GM12878 (cell line): ENCODE data around the gene OCA2. TPM values are rescaled to one million over a fixed set of nuclear protein-coding genes. Genes with fewer than 3 reads are reported as not detected.

Source experiments
- ATAC-seq: fragments of 200-7000 bp; cut with Tn5 transposase; 3 replicates; pipeline ENCODE4 v1.9.1; 2020; ENCODE audit warnings: mild to moderate bottlenecking, moderate library complexity
- BruUV-seq: library from RNA; stranded (reverse); fragments of 400-500 nt; replicated peaks from 2 replicates; lab custom pipeline; 2021; lab: Mats Ljungman, UMichigan
- CTCF ChIA-PET: fragments of 300-600 bp; sonication (Branson Sonifier 250); formaldehyde crosslinking; extraction: SDS; loops from one replicate; lab custom pipeline; 2021; ENCODE audit warnings: inconsistent platforms; lab: Yijun Ruan, JAX
- POLR2A ChIA-PET: fragments of 350-600 bp; formaldehyde crosslinking; extraction: SDS; loops from one replicate; lab custom pipeline; 2021; ENCODE audit warnings: inconsistent platforms; lab: Charles Lee
- RAD21 ChIA-PET: fragments of 300-600 bp; sonication (Branson Sonifier 250); formaldehyde crosslinking; loops from one replicate; lab custom pipeline; 2023; ENCODE audit warnings: antibody characterized with exemption; ENCODE audit not compliant: unreplicated experiment; lab: Charles Lee
- SMC1A ChIA-PET: fragments of 300-600 bp; sonication (Branson Sonifier 250); formaldehyde crosslinking; loops from one replicate; lab custom pipeline; 2023; ENCODE audit not compliant: unreplicated experiment, uncharacterized antibody; lab: Charles Lee
- DNase-seq: peaks from one replicate; pipeline ENCODE4 v3.0.0-alpha.2; 2011; ENCODE audit warnings: low read depth, low spot score
- FAIRE-seq: peaks from 3 replicates; lab custom pipeline; 2011; peaks lifted over from hg19 to GRCh38; lab: Jason Lieb, UNC
- H2AFZ ChIP-seq: 2 replicates; pipeline ENCODE4 v1.6.0; 2011; ENCODE audit warnings: low read depth, low read length, control low read depth; ENCODE audit not compliant: control insufficient read depth
- H3K27ac ChIP-seq: 2 replicates; pipeline ENCODE4 v1.5.1; 2011; ENCODE audit warnings: control low read depth; ENCODE audit not compliant: control insufficient read depth, insufficient read depth
- H3K27me3 ChIP-seq, 2 experiments: replicated peaks in 1 of 2; 2 replicates each; pipeline versions ENCODE4 v1.6.0 to v1.6.1; 2011; ENCODE audit warnings: low read length in 1 of 2; ENCODE audit not compliant: control insufficient read depth in 2 of 2, insufficient read depth in 2 of 2
- H3K36me3 ChIP-seq, 2 experiments: 2 replicates each; pipeline ENCODE4 v1.5.1; 2011; ENCODE audit warnings: low read length in 1 of 2; ENCODE audit not compliant: control insufficient read depth in 2 of 2, insufficient read depth in 2 of 2
- H3K4me1 ChIP-seq: 2 replicates; pipeline ENCODE4 v1.6.1; 2011; ENCODE audit warnings: mild to moderate bottlenecking, low read length, moderate library complexity, mixed read lengths; ENCODE audit not compliant: control insufficient read depth, insufficient read depth
- H3K4me2 ChIP-seq: 2 replicates; pipeline ENCODE4 v1.6.0; 2011; ENCODE audit warnings: control low read depth; ENCODE audit not compliant: control insufficient read depth, insufficient read depth
- H3K4me3 ChIP-seq: fragments of 200-600 bp; sonication (generic); 2 replicates; pipeline ENCODE4 v1.5.1; 2016
- H3K79me2 ChIP-seq: 2 replicates; pipeline ENCODE4 v1.6.0; 2011; ENCODE audit warnings: low read length; ENCODE audit not compliant: control insufficient read depth, insufficient read depth
- H3K9ac ChIP-seq: 2 replicates; pipeline ENCODE4 v1.8.0; 2011; ENCODE audit warnings: low read length, control low read depth, mixed read lengths; ENCODE audit not compliant: control insufficient read depth, insufficient read depth
- H3K9me3 ChIP-seq: replicated peaks from 3 replicates; pipeline ENCODE4 v1.5.1; 2011; ENCODE audit warnings: mild to moderate bottlenecking, low read length; ENCODE audit not compliant: control insufficient read depth, insufficient read depth
- H4K20me1 ChIP-seq: 2 replicates; pipeline ENCODE4 v1.6.0; 2011; ENCODE audit not compliant: control insufficient read depth, insufficient read depth
- CREM ChIP-seq: IDR thresholded peaks from 2 replicates; pipeline ENCODE4 v1.6.1; 2014; ENCODE audit warnings: antibody characterized with exemption, low read depth
- DPF2 ChIP-seq: fragments of 450-650 bp; IDR thresholded peaks from 2 replicates; pipeline ENCODE4 v1.6.1; 2017; ENCODE audit warnings: mild to moderate bottlenecking
- WGBS: methylation state at CpG from one replicate; pipeline ENCODE4 v1.1.6; 2016; ENCODE audit warnings: low lambda C conversion rate; ENCODE audit not compliant: insufficient replicate concordance, insufficient coverage; ENCODE audit errors: missing lambda C conversion rate; 5-methylcytosine and 5-hydroxymethylcytosine counted together
- in situ Hi-C: fragments of 300-500 bp; cut with MboI; formaldehyde crosslinking; loops from 9 replicates; pipeline ENCODE4 v1.14.3; 2018; ENCODE audit warnings: mixed read lengths
- intact Hi-C: fragments of 100-400 bp; cut with micrococcal nuclease; formaldehyde crosslinking; loops from one replicate; pipeline ENCODE4 v1.14.2; 2022; ENCODE audit not compliant: unreplicated experiment
- polyA plus RNA-seq, 11 experiments: library from polyadenylated mRNA; depleted of rRNA in 4 of 11; unstranded in 6 of 11; stranded (reverse) in 5 of 11; fragments of >200 nt; fragmentation: Nextera tagmentation in 4 of 11; fragmentation: Illumina TruSeq in 1 of 11; extraction: Ambion mirVana in 4 of 11; extraction: Trizol in 1 of 11; gene quantifications; 1 replicate in 1 of 11; 2 replicates in 10 of 11; pipeline versions ENCODE4 v1.2.1 to v1.2.3, GENCODE V29; 2011 to 2016; ENCODE audit warnings: inconsistent platforms in 2 of 11, missing spikeins in 2 of 11, low read depth in 1 of 11
- total RNA-seq, 4 experiments: library from RNA; depleted of rRNA in 3 of 4; stranded (reverse); fragments of >200 nt in 3 of 4; fragmentation: Illumina TruSeq in 1 of 4; extraction: Trizol in 1 of 4; gene quantifications; 2 replicates each; pipeline versions ENCODE4 v1.2.1 to v1.2.3, GENCODE V29; 2013 to 2021
- TF ChIP-seq, protein P1 (sequence below): fragments of 150-350 bp; IDR thresholded peaks from 2 replicates; pipeline ENCODE4 v1.6.1; 2014; ENCODE audit warnings: mild to moderate bottlenecking, low read depth, low read length

The OCA2 gene
- total and polyA plus RNA-seq, 10 of the 15 experiments (the other 5 are each of a cell fraction or from before 2014, with no cell fraction given): 0.04 to 1.8 TPM; not detected in 8

DNA sequence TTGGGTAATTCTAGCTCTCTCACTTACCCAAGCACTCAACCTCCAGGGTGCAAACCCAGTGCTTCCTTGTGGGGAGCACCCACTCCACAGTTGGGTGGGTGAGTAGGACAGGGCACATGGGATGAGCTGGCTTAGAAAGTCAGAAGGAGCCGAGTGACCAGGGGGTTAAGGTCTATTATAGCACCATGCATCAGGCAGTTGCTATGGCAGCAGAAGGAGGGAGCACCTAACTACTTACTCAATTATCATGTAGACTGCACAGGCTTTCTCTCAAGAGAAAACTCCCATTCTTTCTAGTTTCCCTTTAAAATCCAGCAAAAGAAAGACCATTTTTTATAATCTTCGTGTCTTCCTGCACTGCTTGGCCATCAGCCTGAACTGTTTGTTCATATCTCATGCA lies 163.0 kb downstream of the OCA2 start:
- in situ Hi-C loops: no loop called here
- TF ChIP-seq, protein P1, sequence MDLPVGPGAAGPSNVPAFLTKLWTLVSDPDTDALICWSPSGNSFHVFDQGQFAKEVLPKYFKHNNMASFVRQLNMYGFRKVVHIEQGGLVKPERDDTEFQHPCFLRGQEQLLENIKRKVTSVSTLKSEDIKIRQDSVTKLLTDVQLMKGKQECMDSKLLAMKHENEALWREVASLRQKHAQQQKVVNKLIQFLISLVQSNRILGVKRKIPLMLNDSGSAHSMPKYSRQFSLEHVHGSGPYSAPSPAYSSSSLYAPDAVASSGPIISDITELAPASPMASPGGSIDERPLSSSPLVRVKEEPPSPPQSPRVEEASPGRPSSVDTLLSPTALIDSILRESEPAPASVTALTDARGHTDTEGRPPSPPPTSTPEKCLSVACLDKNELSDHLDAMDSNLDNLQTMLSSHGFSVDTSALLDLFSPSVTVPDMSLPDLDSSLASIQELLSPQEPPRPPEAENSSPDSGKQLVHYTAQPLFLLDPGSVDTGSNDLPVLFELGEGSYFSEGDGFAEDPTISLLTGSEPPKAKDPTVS: no peak
- TF ChIP-seq DPF2: no peak
- H3K27me3 ChIP-seq: no peaks in the 10 kb centered on the region
- H4K20me1 ChIP-seq: no peaks in the 10 kb centered on the region
- FAIRE-seq: no peak
- no peaks in the 10 kb centered on the region for H3K4me1 ChIP-seq
- RAD21 ChIA-PET: no interaction called here
- WGBS: 20% methylated on average over 2 of the region's 2 CpGs
- no peak for DNase-seq
- CTCF ChIA-PET: no interaction called here
- intact Hi-C loops: no loop called here
- H3K27ac ChIP-seq: no peak overlapping the region
- SMC1A ChIA-PET: no interaction called here
- no peak overlapping the region for H3K4me3 ChIP-seq
- no peak overlapping the region for H3K9ac ChIP-seq
- no peaks in the 10 kb centered on the region; the same call in 2 of the 3 replicates for H3K9me3 ChIP-seq
- no peak for ATAC-seq
- H2AFZ ChIP-seq: no peak overlapping the region
- no peaks in the 10 kb centered on the region for H3K36me3 ChIP-seq
- POLR2A ChIA-PET: no interaction called here
- H3K4me2 ChIP-seq: no peak overlapping the region
- BruUV-seq: no TSS peak
- H3K79me2 ChIP-seq: no peaks in the 10 kb centered on the region

DNA sequence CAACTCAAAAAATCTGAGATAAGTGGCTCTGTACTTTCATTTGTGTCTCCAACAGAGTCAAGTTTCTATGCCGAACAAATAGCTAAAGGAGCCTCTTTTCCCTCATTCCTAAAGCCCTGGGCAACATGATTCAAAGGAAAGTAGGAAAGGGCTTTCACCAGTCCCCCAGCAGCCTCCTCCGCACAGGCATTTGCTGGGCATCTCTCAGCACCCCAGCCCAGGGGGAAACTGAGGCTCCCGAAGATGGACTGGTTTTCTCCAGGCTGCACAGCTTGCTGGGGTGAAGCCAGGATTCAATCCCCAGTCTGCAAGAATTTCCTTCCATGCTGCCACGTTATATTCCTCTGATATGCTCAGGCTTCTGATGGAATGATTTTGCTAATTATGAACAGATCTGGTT lies 163.8 kb downstream of the OCA2 start:
- Histone ChIP-seq H3K9me3 (no peaks in the 10 kb centered on the region; the same call in 2 of the 3 replicates), H3K4me3 (no peak overlapping the region), H3K4me1 (no peaks in the 10 kb centered on the region), H3K27me3 (no peaks in the 10 kb centered on the region), H2AFZ (no peak overlapping the region), H3K27ac (no peak overlapping the region), H3K4me2 (no peak overlapping the region), H4K20me1 (no peaks in the 10 kb centered on the region), H3K9ac (no peak overlapping the region), H3K36me3 (no peaks in the 10 kb centered on the region), H3K79me2 (no peaks in the 10 kb centered on the region)
- ChIA-PET CTCF (no interaction called here), SMC1A (no interaction called here), POLR2A (no interaction called here), RAD21 (no interaction called here)
- WGBS: 6% methylated on average over 4 of the region's 4 CpGs
- DNase-seq (no peak), ATAC-seq (no peak), FAIRE-seq (no peak)
- intact Hi-C loops: no loop called here
- no TSS peak for BruUV-seq
- no peak for TF ChIP-seq CREM
- in situ Hi-C loops: no loop called here
